Pulmonary artery endothelial cell (primary cell): ENCODE results near the gene PPP2R1B. TPM values are rescaled to one million over a fixed set of nuclear protein-coding genes. Genes with fewer than 3 reads are reported as not detected.

ENCODE experiments used
- DNase-seq: peaks from one replicate; pipeline ENCODE4 v3.0.0-alpha.2; 2011; ENCODE audit warnings: low read depth, low spot score
- total RNA-seq: library from RNA; depleted of rRNA; stranded (reverse); fragments of >200 nt; gene quantifications from 2 replicates; pipeline ENCODE4 v1.2.3, GENCODE V29; 2014

The PPP2R1B gene
- total RNA-seq, 1 donor from 2014 or later = 40.6 TPM

DNA sequence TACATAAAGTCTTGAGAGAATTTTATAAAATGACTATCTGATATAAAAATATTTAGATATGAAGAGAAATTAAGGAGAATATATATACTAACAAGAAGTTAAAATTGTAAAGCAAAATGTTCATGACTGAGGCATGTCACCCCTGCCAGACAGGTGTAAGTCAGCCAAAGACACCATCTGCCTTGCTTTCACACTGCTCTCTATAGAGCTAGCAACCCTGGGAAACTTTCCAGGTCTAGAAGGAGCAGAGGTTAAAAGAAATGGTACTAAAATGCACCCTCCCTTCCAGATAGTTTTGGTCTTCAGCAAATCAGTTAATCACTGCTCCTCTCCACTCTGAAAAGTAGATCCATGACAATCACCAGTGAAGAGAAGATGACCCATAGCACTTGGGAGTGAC is 16.5 kb downstream of the PPP2R1B start:
- no peak for DNase-seq

DNA sequence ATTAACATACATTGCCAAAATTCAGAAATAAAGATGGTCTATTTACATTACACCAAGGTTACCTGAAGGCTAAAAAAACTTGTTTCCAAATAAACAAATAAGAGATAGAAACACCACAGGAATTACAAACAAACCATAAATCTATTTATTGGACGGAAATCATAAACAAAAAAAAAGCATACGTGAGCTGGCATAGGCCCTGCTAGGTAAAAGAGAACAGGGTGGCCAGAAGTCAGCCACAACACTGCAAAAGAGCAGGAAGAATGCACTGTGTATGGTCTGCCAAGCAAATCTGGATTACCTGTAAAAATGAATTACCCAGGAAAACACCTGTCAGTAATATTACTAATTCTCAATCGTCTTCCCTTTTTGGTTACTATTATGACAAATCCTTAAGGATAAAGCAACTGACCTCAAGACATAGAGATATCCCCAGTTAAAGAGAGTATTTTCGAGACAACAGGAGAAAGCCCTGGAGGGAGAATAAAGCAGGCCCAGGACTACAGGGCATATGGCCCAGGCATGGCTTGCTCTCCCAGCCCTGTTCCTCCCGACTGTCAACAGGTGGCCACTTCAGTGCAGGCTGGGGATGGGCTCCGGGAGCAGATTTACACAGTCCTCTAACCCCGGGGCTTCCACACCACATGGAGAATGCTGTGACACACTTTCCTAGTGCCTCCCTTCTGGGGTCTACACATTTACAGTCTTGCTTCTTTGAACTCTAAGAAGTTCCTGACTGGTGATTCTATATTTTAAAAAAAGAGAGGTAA is 18.0 kb downstream of the PPP2R1B start:
- DNase-seq = no peak

DNA sequence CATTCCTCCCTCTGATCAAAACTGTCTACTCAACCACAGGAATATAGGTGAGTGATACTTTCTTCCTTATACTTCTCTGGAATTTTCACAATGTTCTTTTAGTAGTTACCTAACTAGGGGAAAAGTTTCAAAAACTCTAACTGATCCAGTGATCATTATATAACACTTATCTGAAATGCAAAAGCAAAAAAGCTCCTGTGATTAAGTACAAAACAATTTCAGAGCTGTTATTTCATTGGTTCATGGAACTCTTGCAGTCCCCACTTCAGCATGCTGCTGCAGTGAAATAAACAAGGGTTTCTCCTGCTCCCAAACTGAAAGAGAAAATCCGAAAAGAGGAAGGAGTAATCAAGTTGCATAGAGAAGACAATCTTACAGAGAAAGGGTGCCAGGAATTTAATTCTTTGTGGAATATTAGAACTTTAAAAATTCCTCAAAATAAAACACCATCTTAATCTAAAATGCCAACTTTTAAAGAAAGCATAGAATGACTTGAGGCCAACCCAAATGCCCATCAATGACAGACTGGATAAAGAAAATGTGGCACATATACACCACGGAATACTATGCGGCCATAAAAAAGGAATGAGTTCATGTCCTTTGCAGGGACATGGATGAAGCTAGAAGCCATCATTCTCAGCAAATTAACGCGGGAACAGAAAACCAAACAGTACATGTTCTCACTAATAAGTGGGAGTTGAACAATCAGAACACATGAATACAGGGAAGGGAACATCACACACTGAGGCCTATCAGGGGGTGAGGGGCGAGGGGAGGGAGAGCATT is 20.3 kb downstream of the PPP2R1B start:
- no peak for DNase-seq

DNA sequence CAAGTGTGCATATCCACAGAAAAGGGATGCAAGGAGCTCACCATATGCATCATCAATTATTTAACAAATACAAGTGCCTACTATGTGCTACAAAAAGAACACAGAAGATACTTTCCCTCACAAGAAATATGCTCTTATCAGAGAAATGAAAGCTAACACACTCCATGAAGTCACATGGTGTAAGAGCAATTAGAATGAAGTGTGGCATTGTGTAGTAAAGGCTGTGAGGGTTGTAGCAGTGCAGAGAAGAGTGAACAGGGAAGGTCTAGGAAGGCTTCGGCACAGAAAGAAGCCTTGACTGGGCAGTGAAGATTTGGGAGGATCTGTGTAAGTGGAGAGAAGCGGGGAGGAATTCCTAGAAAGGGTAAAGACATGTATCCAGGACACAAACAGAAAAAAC is 22.5 kb downstream of the PPP2R1B start:
- no peak for DNase-seq

DNA sequence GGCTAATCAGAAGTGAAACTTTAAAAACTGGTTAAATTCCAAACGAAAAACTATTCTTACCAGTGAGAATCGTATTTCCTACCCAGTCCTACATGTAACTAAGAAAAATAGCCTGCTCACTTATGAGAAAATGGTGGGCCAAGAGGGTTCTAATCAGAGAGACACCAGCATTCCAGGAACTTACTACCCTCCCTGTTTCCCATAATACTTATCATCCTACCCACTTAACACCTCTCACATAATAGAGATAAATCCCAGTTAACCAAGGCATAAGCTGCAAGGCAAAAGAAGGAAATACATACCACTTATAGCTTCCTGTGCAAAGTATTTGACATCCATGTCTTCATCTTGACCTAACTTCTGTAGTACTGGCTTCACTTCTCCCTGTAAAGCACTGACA is 24.4 kb downstream of the PPP2R1B start:
- DNase-seq = no peak

DNA sequence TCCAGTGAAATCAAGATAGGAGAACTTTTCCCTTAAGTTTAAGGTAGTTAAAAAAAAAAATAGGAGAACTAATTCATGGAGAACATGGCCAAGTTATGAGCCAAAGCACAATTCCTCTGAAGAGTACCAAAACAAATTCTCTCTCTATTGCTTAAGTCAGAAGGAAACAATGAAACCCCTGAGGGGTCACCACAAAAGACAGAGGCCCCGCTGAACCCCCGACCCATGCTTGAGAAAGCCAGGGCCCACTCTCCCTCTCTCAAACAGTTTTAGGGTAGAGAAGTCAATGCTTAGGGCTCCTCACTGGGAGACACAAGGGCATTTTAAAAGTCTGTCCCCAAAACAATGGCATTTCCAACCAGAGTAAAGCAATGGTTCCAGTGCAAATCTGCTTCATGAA is 26.9 kb downstream of the PPP2R1B start:
- DNase-seq = no peak

DNA sequence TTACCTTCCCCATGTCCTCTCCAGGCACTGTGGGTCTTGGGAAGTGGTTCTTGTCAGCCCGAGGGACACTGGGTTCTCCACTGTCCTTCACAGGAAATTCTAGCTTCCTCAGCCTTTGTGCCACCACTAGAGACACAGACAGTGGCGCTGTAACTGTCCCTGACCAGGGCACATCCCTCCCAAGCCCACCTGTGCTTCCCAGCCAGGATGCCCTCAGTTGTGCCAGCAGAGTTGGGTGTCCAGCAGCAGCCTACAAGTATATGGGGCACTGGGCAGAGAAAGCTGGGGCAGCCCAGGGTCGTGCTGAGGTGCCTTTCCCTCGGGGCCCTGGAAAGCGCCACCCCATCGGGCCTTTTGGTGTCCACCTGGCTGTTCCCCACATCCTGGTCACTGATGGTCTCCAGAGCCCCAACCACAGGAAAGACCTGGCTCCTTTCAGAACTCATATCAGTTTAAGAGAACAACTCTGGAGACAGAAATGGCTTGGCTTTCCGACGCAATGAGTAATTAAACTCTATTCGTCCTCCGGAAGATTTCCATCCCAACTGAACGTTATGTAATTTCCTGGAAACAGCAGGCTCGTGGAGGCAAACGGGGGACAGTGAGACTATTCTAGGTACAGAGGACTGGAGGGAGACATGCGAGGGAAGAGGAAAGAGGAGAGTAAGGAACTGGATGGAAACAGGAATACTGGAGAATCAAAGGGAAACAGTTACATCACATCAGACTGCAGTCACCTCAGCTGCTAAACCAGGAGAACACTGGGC is 28.6 kb downstream of the PPP2R1B start:
- peak; percentile 67 for DNase-seq

DNA sequence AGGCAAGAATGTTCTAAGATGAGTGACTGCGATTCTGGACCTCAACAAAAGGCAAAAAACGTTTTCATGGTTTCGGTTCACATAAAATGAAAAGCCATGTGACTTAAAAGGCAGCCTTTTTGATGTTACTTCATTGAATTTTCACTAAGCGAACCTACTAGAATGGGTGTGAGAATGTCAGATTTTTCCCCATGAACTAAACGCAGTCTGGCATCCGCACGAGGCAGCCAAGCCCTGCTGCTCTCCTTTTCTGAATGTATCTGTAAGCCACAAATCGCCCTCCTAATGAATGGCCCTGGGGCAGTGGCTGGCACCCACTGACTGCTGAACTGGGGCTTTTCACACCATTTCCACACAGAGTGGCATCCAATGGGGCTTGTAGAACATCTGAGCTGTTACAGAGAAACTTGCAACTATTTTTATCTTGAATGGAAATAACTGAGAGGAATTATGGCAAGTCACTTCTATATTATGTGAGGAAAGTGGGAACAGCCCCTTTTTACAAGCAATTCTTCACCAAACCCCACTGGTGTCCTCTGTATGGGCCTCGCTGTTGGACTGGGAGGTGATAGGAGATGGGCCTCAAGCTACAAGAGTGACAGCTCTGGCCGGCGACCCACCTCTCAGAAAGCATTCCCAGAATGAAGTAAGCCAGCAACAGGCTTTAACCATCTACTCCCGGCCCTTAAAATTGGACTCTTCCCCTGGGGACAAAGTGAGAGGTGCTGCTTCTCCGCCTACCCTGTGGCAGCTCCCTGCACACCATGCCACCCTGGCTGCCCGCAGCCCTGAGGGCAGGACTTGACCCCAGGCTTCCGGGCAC is 29.4 kb downstream of the PPP2R1B start:
- DNase-seq = no peak

DNA sequence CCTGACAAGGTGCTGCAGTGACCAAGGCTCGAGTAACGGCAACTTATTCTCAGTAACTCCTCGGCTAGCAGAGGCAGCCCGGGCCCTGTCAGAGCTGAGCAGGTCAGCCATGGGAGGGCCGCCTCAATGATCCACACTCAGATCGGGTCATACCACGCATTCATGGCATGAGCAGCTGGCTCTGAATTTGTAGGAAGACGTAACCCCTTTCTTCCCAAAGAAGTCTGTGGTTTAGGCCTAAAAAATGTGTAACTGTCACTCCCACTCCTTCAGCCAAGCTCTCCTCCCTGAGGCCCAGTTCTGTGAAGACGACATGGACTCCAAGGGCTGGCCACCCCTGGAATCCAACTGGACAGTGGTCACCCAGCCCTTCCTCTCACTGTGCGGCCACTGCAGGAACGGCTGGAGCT is 30.0 kb downstream of the PPP2R1B start:
- DNase-seq = no peak

DNA sequence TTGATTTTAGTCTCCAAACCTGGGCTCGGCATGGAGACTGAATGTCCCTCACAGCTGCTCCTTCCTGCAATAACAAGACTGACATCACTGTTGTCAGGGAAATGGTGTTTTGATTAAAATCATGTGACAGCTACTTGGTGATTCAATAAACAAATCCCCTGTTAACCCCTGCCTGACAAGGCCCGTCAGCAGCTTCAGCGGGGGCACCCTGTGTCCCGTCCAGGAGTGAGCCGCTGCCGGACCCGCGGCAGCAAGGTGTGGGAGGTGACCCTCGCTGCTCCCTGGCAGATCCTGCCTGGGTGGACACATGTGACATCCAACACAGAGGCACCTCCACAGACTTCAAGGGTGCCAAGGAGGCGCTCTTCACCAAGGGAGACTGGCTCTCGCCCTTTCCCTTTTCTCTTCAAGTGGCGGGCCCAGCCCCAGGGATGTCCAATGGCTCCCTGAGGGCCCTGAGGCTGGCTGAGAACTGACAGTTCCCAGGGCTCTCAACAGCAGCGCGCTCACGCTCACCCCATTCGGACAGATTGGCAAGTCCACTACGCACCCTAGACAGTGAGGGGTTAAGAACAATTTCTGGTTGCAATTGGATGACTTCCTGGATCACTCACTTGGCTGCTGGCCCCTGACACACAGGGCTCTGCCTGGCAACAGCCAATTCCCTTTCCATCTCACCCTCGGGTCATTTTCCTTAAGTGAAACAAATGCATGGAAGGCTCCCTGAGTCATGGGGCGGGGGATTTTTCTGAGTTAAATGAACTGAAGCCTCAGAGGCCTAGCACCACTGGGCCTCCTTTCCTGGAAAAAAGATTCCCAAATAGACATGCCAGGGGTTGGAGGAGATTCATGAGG is 30.7 kb downstream of the PPP2R1B start:
- peak; percentile 98 for DNase-seq

DNA sequence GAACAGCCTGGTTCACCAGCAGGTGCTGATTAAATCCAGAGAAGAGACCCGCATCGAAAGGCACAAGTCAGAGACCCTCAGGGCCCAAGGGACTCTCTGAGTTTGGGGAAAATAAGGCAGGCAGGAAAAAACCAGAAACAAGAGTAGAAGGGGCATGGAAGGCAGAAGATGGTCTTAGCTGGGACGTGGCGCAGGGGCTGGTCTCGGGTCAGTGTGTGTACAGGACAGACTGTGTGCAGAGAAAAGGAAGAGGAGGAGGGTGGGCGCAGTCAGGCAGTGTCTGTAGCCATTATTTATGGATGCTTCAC is 31.3 kb downstream of the PPP2R1B start:
- no peak for DNase-seq

DNA sequence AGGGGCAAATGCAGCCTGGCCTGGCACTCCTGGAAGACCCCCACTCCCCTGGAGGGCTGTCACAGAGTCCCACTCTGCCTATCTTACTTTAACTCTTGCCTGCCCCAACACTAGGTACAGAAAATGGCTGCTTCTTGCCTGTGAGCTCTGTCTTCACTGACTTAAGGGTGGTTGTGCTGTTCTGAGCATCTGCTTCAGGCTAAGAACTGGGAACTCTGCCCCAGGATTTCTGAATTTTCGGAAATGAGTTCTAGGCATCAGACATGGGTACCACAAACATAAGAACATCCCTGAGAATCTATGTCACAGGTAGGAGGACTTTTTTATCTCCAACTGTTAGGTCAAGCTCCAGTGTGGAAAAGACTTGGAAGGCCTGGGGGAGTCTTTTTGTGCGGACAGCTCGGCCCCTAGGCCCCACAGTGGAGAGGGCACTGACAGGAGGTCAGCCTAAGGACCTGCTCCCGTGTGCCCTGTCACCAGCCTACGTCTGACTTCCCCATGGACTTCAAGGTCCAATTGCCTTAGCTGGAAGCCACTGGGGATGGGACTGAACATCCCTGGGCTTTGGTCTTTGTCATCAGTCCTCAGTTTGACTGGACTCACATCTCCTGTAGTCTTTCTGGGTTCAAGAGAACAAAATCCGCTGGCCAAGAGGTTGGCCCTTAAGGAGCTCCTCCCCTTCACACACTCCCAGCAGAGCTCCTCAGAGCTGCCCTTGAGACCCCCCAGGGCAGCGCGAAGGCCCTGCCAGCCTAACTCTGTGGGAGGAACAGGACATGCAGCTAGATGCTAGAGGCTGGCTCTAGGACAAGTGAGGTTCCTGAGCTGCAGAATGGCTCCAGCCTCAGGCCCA is 31.9 kb downstream of the PPP2R1B start:
- DNase-seq = no peak

DNA sequence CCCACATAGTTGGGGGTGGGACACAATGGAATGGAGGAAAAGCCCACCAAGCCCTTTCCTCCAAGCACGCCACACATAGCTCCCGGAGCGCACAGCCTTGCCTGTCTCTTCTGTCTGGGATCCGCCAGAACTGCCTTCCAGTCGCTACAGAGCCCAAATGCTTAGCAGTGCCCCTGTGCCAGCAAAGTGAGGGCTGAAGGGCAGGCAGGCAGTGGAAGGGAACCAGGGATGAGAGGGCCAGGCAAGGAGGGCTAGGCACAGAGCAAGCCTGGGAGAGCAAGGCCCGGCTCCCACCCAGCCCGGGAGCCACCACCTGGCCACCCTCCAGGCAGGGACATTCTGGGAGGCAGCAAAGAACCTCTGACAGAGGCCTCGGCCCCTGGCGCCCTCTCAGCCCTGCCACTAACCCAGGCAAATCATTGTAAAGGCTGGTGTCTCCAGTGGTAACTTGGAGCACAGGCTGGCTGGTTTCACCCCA is 32.5 kb downstream of the PPP2R1B start:
- no peak for DNase-seq

DNA sequence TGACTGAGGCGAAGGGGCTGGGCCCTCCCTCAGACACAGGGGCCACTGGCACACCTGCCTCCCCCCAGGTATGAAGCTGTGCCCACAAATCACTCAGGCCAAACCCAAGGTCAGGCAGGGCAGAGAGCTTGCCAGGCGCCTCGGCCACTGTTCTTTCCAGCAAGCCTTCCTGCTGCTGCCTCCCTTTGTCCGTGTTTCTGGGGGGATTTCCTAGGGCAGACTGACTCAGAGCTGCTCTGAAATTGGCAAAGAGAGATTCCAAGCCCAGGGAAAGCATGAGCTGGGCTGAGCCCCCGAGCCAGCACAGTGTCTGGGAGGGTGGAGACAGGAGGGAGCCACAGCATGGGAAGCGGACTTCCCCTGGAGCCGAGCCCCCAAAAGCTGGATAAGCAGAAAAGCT is 33.2 kb downstream of the PPP2R1B start:
- DNase-seq = peak; percentile 77

DNA sequence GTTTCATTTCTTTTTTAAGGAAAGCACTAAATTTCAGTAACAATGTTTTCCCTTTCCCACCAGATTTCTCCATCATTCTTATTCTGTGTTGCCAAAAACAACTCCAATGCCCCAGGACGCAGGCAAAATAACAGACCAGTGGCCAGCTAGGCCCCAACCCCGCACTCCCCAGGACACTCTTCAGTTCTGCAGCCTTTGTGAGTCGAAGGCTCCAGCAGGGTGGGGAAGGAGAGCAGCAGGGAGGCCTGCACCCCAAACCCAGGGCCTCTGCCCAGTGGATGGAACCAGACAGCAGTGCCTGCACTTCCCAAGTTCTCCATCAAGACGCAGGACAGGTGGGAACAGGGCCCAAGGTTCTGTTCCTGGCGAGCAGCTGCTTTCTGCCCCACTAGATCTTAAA is 34.4 kb downstream of the PPP2R1B start:
- no peak for DNase-seq

DNA sequence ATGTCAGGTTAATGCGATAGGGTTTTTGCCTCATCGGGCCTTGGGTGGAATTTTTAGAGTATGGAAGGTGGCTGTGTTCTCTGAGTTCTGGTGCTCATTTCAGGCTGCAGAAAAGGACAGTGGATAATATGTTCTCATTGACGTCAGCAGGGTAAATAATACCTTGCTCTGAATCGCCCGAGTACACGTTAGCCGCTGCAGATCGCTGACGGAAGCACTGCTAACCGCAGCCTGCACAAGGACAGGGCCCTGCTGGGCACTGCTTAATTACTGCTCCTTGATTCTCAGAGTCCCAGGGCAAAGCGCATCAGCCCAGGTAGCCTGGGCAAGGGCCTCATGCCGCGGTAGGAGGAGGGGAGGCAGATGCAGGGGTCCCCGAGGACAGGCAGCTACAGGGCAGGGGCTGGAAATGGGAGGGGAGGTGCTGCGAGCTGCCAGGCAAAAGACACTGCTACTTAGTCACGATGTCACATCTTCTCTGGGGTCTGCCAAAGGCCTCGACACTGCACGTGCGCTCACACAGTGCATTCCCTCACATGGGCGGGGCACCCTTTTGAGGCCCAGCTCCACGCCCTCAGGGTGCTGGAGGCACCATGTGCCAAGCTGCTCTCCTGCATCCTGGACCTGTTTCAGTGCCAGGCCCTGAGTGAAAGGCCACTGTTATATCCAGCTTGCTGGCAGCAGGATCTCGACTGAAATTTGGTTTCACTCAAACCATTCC is 35.2 kb downstream of the PPP2R1B start:
- DNase-seq = no peak

DNA sequence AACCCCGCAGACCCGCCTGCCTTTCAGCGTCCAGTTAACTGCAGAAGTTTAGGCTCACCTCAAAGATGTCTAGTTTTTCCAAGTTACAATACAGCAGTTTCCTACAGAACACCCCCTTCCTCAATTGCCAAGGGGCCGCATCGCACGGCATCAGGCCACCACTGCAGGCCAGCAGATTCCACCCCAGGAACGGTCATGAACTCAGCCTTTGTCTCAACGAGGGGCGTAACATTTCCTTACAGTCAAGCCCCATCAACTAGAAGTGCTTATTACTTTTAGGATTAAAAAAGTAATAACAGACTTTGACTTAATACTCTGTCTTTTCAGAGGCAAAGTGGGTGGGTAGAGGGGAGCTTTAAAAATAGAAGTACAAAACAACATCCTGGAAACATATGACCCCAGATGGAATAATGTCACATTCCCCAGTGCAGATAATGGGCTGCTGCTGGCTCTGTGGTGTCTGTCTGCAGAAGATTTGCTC is 36.3 kb downstream of the PPP2R1B start:
- DNase-seq = no peak

DNA sequence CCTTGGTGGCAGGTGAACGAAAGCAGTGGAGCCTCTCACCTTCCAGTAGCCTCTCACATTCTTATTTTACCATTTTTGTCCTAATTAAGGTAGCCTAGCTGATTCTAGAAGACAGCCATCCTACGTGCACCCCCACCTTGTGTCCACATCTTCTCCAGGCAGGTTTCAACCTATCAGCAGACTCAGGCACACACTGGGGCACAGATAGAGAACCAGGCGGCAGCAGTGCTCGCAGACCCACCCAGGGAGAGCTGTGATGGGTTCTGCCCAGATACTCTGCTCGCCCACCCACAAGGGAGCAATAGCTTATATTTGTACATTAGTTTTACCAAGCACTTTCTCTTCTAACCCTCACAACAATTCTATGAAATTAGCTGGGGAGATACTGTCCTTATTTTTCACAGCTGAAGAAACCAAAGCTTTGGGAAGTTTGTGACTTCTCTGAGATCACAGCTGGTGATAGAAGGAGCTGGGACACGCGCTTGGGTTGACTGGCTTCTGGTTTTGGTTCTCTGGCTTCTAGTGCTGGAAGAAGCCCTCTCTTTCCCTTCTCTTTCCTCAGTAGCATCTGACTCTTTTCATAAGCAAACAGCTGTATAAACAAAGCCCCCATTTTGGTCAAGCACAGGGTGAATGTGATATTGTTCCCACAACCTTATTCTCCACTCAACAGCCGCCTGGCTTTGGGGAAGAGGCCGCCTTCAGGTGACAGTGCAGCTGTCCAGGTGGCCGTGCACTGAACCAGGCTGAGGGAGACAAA is 36.9 kb downstream of the PPP2R1B start:
- DNase-seq = no peak
